ENCODE results near the gene THBS4.

- TF ChIP-seq CTCF (IDR thresholded peaks at IDR 0.05; ENCODE audit: poor library complexity) (no peak), EZH2 (IDR thresholded peaks at IDR 0.05; ENCODE audit: borderline replicate concordance) (no peak), EZH2phosphoT487 (IDR thresholded peaks at IDR 0.05; ENCODE audit: low read depth, severe bottlenecking, unreplicated experiment) (no peak)
These were observed 31.9 kb downstream of the THBS4 start for GRCh38 chr5:80067016-80067415.

All from hepatocyte (in vitro differentiated cells).